Prostate gland (tissue), 2 donors: ENCODE measurements around the gene TMEM222.

ENCODE experiments used
- CTCF ChIP-seq, 4 experiments: fragments of 200-600 bp in 2 of 4; fragments of 450-650 bp in 2 of 4; sonication (generic) in 2 of 4; IDR thresholded peaks; 1 replicate in 3 of 4; 2 replicates in 1 of 4; pipeline ENCODE4 v1.5.1; 2016 to 2019; ENCODE audit warnings: antibody characterized with exemption in 4 of 4, mild to moderate bottlenecking in 2 of 4, moderate library complexity in 2 of 4
- POLR2AphosphoS5 ChIP-seq: sonication (generic); formaldehyde crosslinking; IDR thresholded peaks from one replicate; pipeline ENCODE4 v1.6.1; 2017; ENCODE audit warnings: antibody characterized with exemption

GRCh38 chr1:27342778-27343638 is 21.0 kb downstream of the TMEM222 start:
- TF ChIP-seq CTCF (IDR thresholded peaks at IDR 0.05) (no peak), POLR2AphosphoS5 (peak; percentile 53)
